GM15510 (cell line): ENCODE measurements around the gene DNAH7.

ENCODE experiments used
- POLR2A ChIP-seq: IDR thresholded peaks from 3 replicates; pipeline ENCODE4 v1.6.1; 2011; ENCODE audit warnings: borderline replicate concordance; ENCODE audit not compliant: insufficient read length; ENCODE audit errors: extremely low read depth

Gene DNAH7

GRCh38 chr2:196068271-196069209 is at the start of gene DNAH7:
DNAH7 (minus strand) TSS chr2:196068837; CDS start chr2:196068711, 126 bp downstream.
- TF ChIP-seq POLR2A, result peak; percentile 36

- TF ChIP-seq POLR2A, result no peak
These were observed 48.6 kb upstream of the DNAH7 start for GRCh38 chr2:196117214-196117705.

GRCh38 chr2:196113061-196113974 is 44.7 kb upstream of the DNAH7 start:
- no peak for TF ChIP-seq POLR2A

GRCh38 chr2:196112418-196113034 is 43.9 kb upstream of the DNAH7 start:
- no peak for TF ChIP-seq POLR2A

- no peak for TF ChIP-seq POLR2A
These were observed 40.0 kb upstream of the DNAH7 start for GRCh38 chr2:196108604-196109003.

GRCh38 chr2:196105951-196106350 is 37.3 kb upstream of the DNAH7 start:
- TF ChIP-seq POLR2A, result no peak

- no peak for TF ChIP-seq POLR2A
These were observed 35.4 kb upstream of the DNAH7 start for GRCh38 chr2:196104066-196104465.

GRCh38 chr2:196103626-196104025 is 35.0 kb upstream of the DNAH7 start:
- TF ChIP-seq POLR2A, result no peak

GRCh38 chr2:196101325-196101991 is 32.8 kb upstream of the DNAH7 start:
- TF ChIP-seq POLR2A, result no peak

GRCh38 chr2:196099916-196100315 is 31.3 kb upstream of the DNAH7 start:
- no peak for TF ChIP-seq POLR2A

- TF ChIP-seq POLR2A, result no peak
These were observed 29.4 kb upstream of the DNAH7 start for GRCh38 chr2:196097864-196098660.

GRCh38 chr2:196096982-196097745 is 28.5 kb upstream of the DNAH7 start:
- no peak for TF ChIP-seq POLR2A

- no peak for TF ChIP-seq POLR2A
These were observed 27.6 kb upstream of the DNAH7 start for GRCh38 chr2:196096264-196096663.
